Adrenal gland (tissue), 12 donors: ENCODE data around the gene CALCB. TPM values are rescaled to one million over a fixed set of nuclear protein-coding genes. Genes with fewer than 3 reads are reported as not detected.
A peak's percentile ranks its signal among the peaks of the same experiment; 100 is the strongest.

Source experiments
- DNase-seq, 7 donors: peaks; one replicate each; pipeline ENCODE4 v3.0.0-alpha.2; 2019 to 2020
- H3K27ac ChIP-seq, 5 donors: fragments of 200-600 bp; sonication (generic) in 4 of 5; 1 replicate in 3 of 5; 2 replicates in 2 of 5; pipeline versions ENCODE4 v1.5.1 to v1.8.0; 2016 to 2020; ENCODE audit warnings: mild to moderate bottlenecking in 1 of 5
- H3K27me3 ChIP-seq: fragments of 200-600 bp; 2 replicates; pipeline ENCODE4 v1.8.0; 2021
- H3K36me3 ChIP-seq, 2 donors: fragments of 200-600 bp; replicated peaks in 1 of 2; 1 replicate in 1 of 2; 2 replicates in 1 of 2; pipeline versions ENCODE4 v1.5.1 to v1.8.0; 2018 to 2022
- H3K4me1 ChIP-seq, 2 donors: fragments of 200-600 bp; replicated peaks in 1 of 2; 1 replicate in 1 of 2; 2 replicates in 1 of 2; pipeline versions ENCODE4 v1.5.1 to v1.8.0; 2018 to 2021
- H3K4me3 ChIP-seq, 4 donors: fragments of 200-600 bp; sonication (generic) in 3 of 4; one replicate each; pipeline ENCODE4 v1.5.1; 2016 to 2018
- H3K9me3 ChIP-seq, 3 donors: fragments of 200-600 bp; sonication (generic) in 1 of 3; replicated peaks in 1 of 3; 1 replicate in 2 of 3; 2 replicates in 1 of 3; pipeline versions ENCODE4 v1.5.1 to v1.8.0; 2016 to 2021
- POLR2A ChIP-seq, 2 donors: fragments of 450-650 bp; IDR thresholded peaks; one replicate each; pipeline ENCODE4 v1.6.1; 2017; ENCODE audit warnings: antibody characterized with exemption in 2 of 2, mild to moderate bottlenecking in 2 of 2, moderate library complexity in 1 of 2
- WGBS, 4 donors: extraction: QIAGEN DNeasy Blood & Tissue Kit in 2 of 4; methylation state at CpG; one replicate each; pipeline versions ENCODE4 v1.1.5 to v1.1.7; 2013 to 2017; 5-methylcytosine and 5-hydroxymethylcytosine counted together
- intact Hi-C, 2 donors: fragments of 100-400 bp; cut with DNase I; formaldehyde crosslinking; loops; one replicate each; pipeline versions ENCODE4 v1.14.1 to v1.15.0; 2022 to 2023
- polyA plus RNA-seq, 3 donors: library from polyadenylated mRNA; stranded (reverse); fragments of 200-250 nt in 2 of 3; fragments of 350-450 nt in 1 of 3; fragmentation: Illumina TruSeq in 1 of 3; extraction: RNeasy Lipid Tissue Mini Kit (QIAGEN cat#74804) in 1 of 3; gene quantifications; one replicate each; pipeline ENCODE4 v1.2.3, GENCODE V29; 2013 to 2014
- total RNA-seq, 9 donors: library from RNA; depleted of rRNA in 4 of 9; stranded (reverse); fragments of >200 nt in 4 of 9; fragments of 120-200 nt in 1 of 9; fragmentation: NEBNext Ultra II Directional in 1 of 9; extraction: Animal tissue kit (Norgen Biotek cat#: 25700) in 1 of 9; gene quantifications; one replicate each; pipeline versions ENCODE4 v1.1.0 to v1.2.4, GENCODE V29; 2013 to 2023
- TF ChIP-seq, protein P1 (sequence below), 6 experiments: fragments of 450-650 bp in 4 of 6; fragments of 200-600 bp in 2 of 6; sonication (generic) in 1 of 6; IDR thresholded peaks; 1 replicate in 5 of 6; 2 replicates in 1 of 6; pipeline versions ENCODE4 v1.5.1 to v1.8.0; 2016 to 2021; ENCODE audit warnings: antibody characterized with exemption in 6 of 6, mild to moderate bottlenecking in 2 of 6, moderate library complexity in 1 of 6
- donor health status: healthy with polysubstance abuse.
- donor health status: Bipolar disorder and iron deficiency.
- donor health status: DM: yes; HTN: yes; CAD: no.
- donor health status: DM: no; HTN: no; CAD: no.
- donor health status: DM: no; HTN: no; CAD: no.
- donor health status: DM: yes; HTN: yes; CAD: no.

CALCB gene
- total and polyA plus RNA-seq, 12 donors: 0.07 to 0.28 (median 0.10) TPM; not detected in 8

DNA sequence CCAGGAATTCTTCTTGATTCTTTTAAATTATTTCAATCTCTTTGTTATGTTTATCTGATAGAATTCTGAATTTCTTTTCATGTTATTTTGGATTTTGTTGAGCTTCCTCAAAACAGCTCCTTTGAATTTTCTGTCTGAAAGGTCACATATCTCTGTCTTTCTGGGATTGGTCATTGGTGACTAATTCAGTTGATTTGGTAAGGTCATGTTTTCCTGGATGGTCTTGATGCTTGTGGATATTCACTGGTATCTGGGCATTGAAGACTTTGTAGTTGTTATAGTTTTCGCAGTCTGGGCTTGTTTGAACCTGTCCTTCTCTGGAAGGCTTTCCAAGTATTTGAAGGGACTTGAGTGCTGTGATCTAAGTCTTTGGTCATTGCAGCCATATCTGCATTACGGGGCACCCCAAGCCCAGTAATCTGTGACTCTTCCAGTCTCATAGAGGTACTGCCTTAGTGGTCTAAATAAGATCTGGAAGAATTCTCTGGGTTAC is 22.4 kb downstream of the CALCB start:
- Histone ChIP-seq H3K27ac (no peak overlapping the region), H3K36me3 (no peaks in the 10 kb centered on the region), H3K9me3 (no peaks in the 10 kb centered on the region), H3K27me3 (no peaks in the 10 kb centered on the region), H3K4me1 (no peaks in the 10 kb centered on the region), H3K4me3 (no peak overlapping the region)
- intact Hi-C loops: no loop called here
- 88 to 100% (median 93%) methylated on average over 2 of the region's 2 CpGs for WGBS, 4 donors
- TF ChIP-seq POLR2A (IDR thresholded peaks at IDR 0.05): no peak
- TF ChIP-seq, protein P1, sequence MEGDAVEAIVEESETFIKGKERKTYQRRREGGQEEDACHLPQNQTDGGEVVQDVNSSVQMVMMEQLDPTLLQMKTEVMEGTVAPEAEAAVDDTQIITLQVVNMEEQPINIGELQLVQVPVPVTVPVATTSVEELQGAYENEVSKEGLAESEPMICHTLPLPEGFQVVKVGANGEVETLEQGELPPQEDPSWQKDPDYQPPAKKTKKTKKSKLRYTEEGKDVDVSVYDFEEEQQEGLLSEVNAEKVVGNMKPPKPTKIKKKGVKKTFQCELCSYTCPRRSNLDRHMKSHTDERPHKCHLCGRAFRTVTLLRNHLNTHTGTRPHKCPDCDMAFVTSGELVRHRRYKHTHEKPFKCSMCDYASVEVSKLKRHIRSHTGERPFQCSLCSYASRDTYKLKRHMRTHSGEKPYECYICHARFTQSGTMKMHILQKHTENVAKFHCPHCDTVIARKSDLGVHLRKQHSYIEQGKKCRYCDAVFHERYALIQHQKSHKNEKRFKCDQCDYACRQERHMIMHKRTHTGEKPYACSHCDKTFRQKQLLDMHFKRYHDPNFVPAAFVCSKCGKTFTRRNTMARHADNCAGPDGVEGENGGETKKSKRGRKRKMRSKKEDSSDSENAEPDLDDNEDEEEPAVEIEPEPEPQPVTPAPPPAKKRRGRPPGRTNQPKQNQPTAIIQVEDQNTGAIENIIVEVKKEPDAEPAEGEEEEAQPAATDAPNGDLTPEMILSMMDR (IDR thresholded peaks at IDR 0.05): no peak
- DNase-seq: no peak

DNA sequence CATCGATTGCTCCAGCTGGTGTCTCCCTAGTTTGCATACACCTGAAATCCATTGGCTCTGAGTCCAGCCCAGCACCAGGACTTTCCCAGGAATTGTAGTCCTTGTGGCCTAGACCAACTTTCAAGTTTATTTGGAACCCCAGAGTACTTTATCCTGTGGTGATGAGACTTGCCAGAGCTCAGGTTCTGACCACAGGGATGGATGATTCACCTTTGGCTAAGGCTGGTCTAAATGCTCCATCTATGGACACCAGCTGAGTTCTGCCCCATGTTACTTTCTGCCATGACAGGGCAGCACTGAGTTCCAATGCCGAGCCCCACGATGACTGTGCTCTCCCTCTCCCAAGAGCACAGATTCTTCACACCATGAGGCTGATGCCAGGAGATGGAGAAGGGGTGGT is 24.0 kb downstream of the CALCB start:
- Histone ChIP-seq H3K27me3 (peaks cover 4% of the 10 kb centered on the region), H3K4me1 (no peaks in the 10 kb centered on the region), H3K9me3 (no peaks in the 10 kb centered on the region), H3K4me3 (no peak overlapping the region), H3K27ac (no peak overlapping the region), H3K36me3 (no peaks in the 10 kb centered on the region)
- WGBS, 4 donors: 71 to 85% (median 82%) methylated on average over 3 of the region's 3 CpGs
- TF ChIP-seq POLR2A (IDR thresholded peaks at IDR 0.05): no peak
- TF ChIP-seq, protein P1 (IDR thresholded peaks at IDR 0.05): no peak
- intact Hi-C loops: no loop called here
- DNase-seq: no peak

DNA sequence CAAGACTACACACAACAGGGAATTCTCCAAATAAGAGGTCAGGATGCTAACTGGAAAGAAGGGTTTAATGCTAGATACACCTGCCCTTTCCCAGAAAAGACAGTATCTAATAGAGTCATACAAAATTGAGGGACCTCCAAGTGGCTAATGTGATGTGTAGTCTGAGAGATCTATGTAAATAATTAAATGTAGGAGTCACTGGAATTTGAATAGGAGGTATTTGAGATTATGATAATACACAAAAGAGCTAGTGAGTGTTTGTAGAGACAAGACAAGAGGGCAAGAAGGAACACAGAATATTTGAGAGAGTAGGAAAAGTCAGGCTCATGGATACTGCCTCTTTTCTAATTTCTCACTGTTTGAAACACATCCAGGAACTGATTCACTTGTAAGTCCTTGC is 25.9 kb downstream of the CALCB start:
- no peak for DNase-seq
- intact Hi-C loops: no loop called here
- H3K36me3 ChIP-seq: no peaks in the 10 kb centered on the region
- peaks cover 4% of the 10 kb centered on the region for H3K27me3 ChIP-seq
- no peak overlapping the region for H3K27ac ChIP-seq
- H3K9me3 ChIP-seq: no peaks in the 10 kb centered on the region
- no peaks in the 10 kb centered on the region for H3K4me1 ChIP-seq
- H3K4me3 ChIP-seq: no peak overlapping the region
- TF ChIP-seq POLR2A (IDR thresholded peaks at IDR 0.05): no peak
- TF ChIP-seq, protein P1 (IDR thresholded peaks at IDR 0.05): no peak

DNA sequence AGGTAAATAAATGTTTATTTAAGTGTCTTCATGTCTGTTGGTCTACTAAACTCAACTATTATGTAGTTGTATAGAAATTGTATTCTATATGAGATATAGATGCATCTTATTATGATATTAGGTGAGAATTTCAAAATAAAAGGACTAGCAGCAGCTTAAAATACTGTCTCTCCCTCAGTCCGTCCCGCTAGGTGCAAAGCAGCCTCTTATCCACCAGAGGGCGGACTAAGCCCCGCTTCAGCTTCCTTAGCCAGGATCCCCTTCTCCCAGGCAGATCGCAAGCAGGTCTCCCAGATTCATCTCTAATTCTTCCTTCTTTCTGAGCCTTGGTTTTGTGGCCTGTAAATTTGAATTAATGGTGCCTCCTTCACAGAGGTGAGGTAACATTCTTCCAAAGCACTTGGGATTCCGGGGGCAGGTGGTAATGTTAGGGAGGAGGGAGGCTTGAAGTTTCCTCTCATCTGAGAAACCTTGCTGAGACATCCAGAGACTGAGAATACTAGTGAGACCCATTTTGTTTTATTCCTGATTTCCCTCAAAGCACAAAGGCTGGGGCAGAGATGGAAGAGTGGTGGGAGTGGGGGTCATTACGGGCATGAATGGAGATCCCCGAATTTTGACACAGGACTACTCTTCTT is 27.8 kb downstream of the CALCB start:
- H3K36me3 ChIP-seq: no peaks in the 10 kb centered on the region
- H3K27ac ChIP-seq: no peak overlapping the region
- H3K4me1 ChIP-seq: no peaks in the 10 kb centered on the region
- WGBS, 4 donors: 15 to 22% (median 21%) methylated on average over 8 of the region's 8 CpGs
- H3K4me3 ChIP-seq: no peak overlapping the region
- DNase-seq: peak; percentile 45 to 79 (median 59)
- intact Hi-C loops: loop anchor here in 1 of 2 donors (5.0 kb wide), 1 partner anchor 106 kb away; no protein-coding TSS in a partner anchor
- no peak for TF ChIP-seq POLR2A (IDR thresholded peaks at IDR 0.05)
- TF ChIP-seq, protein P1 (IDR thresholded peaks at IDR 0.05): peak; percentile 57 to 92 (median 78)
- H3K27me3 ChIP-seq: peaks cover 4% of the 10 kb centered on the region
- no peaks in the 10 kb centered on the region for H3K9me3 ChIP-seq
